DOHH2 (cell line): ENCODE data around the gene PRSS12.

Source experiments
- CTCF ChIP-seq: fragments of 200-600 bp; sonication (generic); IDR thresholded peaks from one replicate; pipeline ENCODE4 v1.5.1; 2014; ENCODE audit warnings: antibody characterized with exemption, mild to moderate bottlenecking, low read depth, low read length; ENCODE audit not compliant: poor library complexity, severe bottlenecking
- EZH2phosphoT487 ChIP-seq: fragments of 200-600 bp; sonication (generic); IDR thresholded peaks from 2 replicates; pipeline ENCODE4 v1.6.1; 2017; ENCODE audit warnings: borderline replicate concordance, mild to moderate bottlenecking, antibody characterized with exemption, low read length, moderate library complexity, mixed read lengths

GRCh38 chr4:118367361-118367760, 14.6 kb upstream of the PRSS12 start:
- TF ChIP-seq EZH2phosphoT487 (no peak), CTCF (no peak)
